Limb (tissue), 2 donors: ENCODE results near the gene GEN1.
"Not testable (repeated sequence)": the region's sequence is repeated elsewhere in the genome, so short reads cannot be mapped to it uniquely, and the experiment has no call there.

Experiments used
- DNase-seq, 2 donors: peaks; one replicate each; pipeline ENCODE4 v3.0.0-alpha.2; 2016; ENCODE audit errors: extremely low spot score in 2 of 2

The GEN1 gene

DNA sequence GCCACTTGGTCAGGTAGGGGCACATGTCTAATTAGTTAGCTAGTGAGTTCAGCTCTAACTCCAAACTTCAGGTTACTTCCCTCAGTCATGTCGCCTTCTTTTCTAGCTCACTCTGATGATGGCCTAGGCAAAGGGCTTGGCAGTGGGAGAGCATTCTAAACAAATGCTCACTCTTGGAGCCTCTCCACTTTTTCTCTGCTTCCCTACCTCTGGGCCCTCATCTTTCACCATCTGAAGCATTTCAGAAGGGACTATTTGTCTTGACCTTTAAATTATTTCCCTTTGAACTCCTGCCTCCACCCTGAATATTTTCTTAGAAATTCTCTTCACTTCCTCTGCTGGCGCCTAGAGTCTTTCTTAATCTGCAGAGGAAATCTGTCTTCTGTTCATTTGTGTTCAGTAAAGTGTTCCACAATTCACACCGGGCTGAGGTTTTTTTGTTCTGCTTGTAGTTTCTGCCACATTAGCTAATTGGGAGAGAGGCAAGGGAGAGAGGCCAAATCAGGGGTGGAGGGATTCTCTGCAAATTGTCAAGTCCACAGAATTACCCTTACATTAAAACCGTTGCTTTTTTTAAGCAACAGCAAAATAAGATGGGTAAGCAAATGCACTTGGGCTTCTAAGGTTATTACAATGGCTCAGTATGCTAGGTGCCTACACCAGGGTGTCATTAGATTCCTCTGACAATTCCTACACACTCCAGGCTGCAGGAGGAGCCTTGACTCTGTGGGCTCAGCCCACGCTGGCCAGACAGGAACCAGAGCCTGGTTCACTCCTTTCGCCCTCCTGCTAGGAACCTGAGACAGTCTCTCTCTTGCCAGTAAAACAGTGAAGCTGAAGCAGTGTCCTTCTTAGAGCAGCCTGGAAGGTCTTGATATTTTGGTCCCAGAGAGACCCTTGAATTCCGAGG, 67.9 kb downstream of the GEN1 start:
- DNase-seq = no peak

- DNase-seq = no peak
Measured at GRCh38 chr2:17822445-17823117, 68.6 kb downstream of the GEN1 start.

GRCh38 chr2:17823646-17824045, 69.7 kb downstream of the GEN1 start:
- not testable (repeated sequence) for DNase-seq

- no peak for DNase-seq
Measured at GRCh38 chr2:17827316-17827715, 73.4 kb downstream of the GEN1 start.

DNA sequence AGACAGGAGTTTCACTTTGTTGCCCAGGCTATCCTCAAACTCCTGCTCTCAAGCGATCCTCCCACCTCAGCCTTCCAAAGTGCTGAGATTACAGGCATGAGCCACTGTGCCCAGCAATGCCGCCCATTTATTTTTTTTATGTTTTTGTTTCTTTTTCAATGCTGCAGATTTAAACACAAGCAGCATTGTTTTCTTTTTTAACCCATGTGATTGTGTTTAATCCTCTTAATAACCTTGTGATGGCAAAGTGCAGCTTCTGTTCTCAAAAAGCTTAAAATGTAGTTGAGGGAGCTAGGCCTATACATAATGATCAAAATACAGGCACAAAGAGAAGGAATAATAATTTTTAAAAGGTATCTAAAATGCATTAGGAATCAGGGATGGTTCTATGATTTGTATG, 73.8 kb downstream of the GEN1 start:
- DNase-seq = no peak

DNA sequence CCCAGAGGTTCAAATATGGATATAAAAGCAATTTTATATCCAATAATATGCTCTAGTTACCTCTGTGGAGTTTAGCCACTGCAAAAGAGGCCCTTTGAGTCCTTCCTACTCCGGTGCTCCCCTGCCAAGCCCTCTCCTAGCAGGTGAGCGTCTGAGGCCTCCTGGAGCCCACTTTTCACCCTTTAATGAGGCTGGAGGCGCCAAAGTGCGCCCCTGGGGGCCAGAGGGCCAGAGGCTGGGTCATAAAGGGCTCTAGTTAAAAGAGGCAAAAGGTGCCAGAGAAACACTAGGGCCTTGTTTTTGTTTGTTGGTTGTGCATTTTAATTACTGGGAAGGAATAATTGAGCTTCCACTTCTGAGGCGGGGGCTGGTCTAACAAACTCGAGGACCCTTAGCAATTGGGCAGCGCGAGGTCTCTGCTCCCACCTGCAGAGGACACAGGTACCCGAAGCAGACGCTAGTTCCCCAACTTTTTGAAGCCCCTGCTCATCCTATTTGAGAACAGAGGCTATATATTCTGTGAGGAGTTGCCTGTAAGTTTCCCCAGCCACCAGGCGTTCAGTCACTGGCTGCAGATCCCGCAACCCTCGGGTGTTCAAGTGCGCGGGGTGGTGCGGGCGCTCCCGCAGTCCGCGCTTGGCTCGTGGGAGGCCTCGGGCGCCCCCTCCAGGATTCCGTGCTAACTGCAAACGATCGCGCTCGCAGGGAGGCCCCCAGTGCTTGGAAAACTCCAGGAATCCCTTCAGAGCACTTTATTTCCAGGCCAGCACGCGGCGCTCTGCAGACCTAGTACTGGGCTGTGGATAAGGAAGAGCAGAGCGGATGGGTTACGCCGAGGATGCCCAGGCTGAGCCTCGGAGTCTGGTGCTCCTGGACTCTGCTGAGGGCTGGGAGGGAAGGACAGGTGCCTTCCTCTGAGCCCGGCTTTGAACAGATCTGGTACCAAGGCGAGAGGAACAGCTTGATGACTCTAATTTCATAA, 76.4 kb downstream of the GEN1 start:
- DNase-seq = peak; percentile 73 to 88

DNA sequence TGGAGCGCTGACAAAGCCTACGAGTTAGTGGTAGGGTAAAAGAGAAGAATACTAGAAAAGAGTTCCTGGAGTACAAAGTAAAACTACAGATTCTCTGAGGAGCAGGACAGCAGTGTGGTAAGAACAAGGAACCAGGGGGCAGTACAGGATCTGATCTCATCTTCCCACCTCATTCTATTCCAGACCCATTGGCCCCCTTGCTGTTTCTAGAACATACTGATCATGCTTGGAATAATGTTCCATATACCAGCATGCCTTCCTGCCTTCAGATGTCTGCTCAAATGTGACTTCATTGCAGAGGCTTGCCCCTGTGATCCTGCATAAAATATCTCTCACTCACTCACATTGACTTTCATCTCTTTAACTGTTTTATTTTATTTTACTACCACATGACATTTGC, 81.6 kb downstream of the GEN1 start:
- no peak for DNase-seq
